HG02610 (cell line): ENCODE measurements around the gene AMER2.
A peak's percentile ranks its signal among the peaks of the same experiment; 100 is the strongest.

Source experiments
- ATAC-seq: cut with Tn5 transposase; IDR thresholded peaks from one replicate; pipeline ENCODE4 v1.9.1; 2021; ENCODE audit warnings: mild to moderate bottlenecking, moderate library complexity; ENCODE audit not compliant: unreplicated experiment

The AMER2 gene

GRCh38 chr13:25157681-25158080 is 14.4 kb downstream of the AMER2 start:
- no peak for ATAC-seq

- no peak for ATAC-seq
Measured at GRCh38 chr13:25153736-25154135, 18.4 kb downstream of the AMER2 start.

- ATAC-seq, result no peak
Measured at GRCh38 chr13:25151626-25152195, 20.4 kb downstream of the AMER2 start.

- no peak for ATAC-seq
Measured at GRCh38 chr13:25149711-25150110, 22.4 kb downstream of the AMER2 start.

- ATAC-seq, result no peak
Measured at GRCh38 chr13:25148402-25148771, 23.7 kb downstream of the AMER2 start.

- ATAC-seq, result peak; percentile 94
Measured at GRCh38 chr13:25147638-25148401, 24.3 kb downstream of the AMER2 start.

- no peak for ATAC-seq
Measured at GRCh38 chr13:25143706-25144105, 28.4 kb downstream of the AMER2 start.

GRCh38 chr13:25141042-25141441 is 31.0 kb downstream of the AMER2 start:
- no peak for ATAC-seq

GRCh38 chr13:25137788-25138115 is 34.3 kb downstream of the AMER2 start:
- no peak for ATAC-seq

- ATAC-seq, result no peak
Measured at GRCh38 chr13:25136880-25137787, 35.0 kb downstream of the AMER2 start.

- no peak for ATAC-seq
Measured at GRCh38 chr13:25135896-25136295, 36.2 kb downstream of the AMER2 start.

GRCh38 chr13:25132751-25133390 is 39.2 kb downstream of the AMER2 start:
- no peak for ATAC-seq

- ATAC-seq, result no peak
Measured at GRCh38 chr13:25131881-25132420, 40.1 kb downstream of the AMER2 start.

GRCh38 chr13:25130944-25131343 is 41.1 kb downstream of the AMER2 start:
- ATAC-seq, result no peak

GRCh38 chr13:25118378-25118905 is 53.6 kb downstream of the AMER2 start:
- ATAC-seq, result no peak

- ATAC-seq, result no peak
Measured at GRCh38 chr13:25117312-25117711, 54.8 kb downstream of the AMER2 start.

GRCh38 chr13:25116044-25116443 is 56.0 kb downstream of the AMER2 start:
- no peak for ATAC-seq

- ATAC-seq, result peak; percentile 60
Measured at GRCh38 chr13:25114220-25114619, 57.9 kb downstream of the AMER2 start.

GRCh38 chr13:25112695-25113255 is 59.3 kb downstream of the AMER2 start:
- no peak for ATAC-seq
